ENCODE results near the gene ANKFY1.

The ANKFY1 gene

GRCh38 chr17:4175921-4176807 lies 87.6 kb downstream of the ANKFY1 start:
- no peak for DNase-seq

GRCh38 chr17:4174556-4174955 lies 89.2 kb downstream of the ANKFY1 start:
- DNase-seq = no peak

GRCh38 chr17:4173781-4174180 lies 90.0 kb downstream of the ANKFY1 start:
- no peak for DNase-seq

- no peak for DNase-seq
Observed at GRCh38 chr17:4172356-4172755, 91.4 kb downstream of the ANKFY1 start.

GRCh38 chr17:4170639-4171280 lies 93.0 kb downstream of the ANKFY1 start:
- DNase-seq = no peak

GRCh38 chr17:4167786-4168185 lies 96.0 kb downstream of the ANKFY1 start:
- no peak for DNase-seq

- no peak for DNase-seq
Observed at GRCh38 chr17:4166419-4166818, 97.4 kb downstream of the ANKFY1 start.

GRCh38 chr17:4165301-4166010 lies 98.3 kb downstream of the ANKFY1 start:
- DNase-seq = no peak

- no peak for DNase-seq
Observed at GRCh38 chr17:4163951-4164350, 99.8 kb downstream of the ANKFY1 start.

- DNase-seq = no peak
Observed at GRCh38 chr17:4162775-4163466, 100.9 kb downstream of the ANKFY1 start.

GRCh38 chr17:4162321-4162720 lies 101.5 kb downstream of the ANKFY1 start:
- no peak for DNase-seq

- DNase-seq = no peak
Observed at GRCh38 chr17:4161967-4162305, 101.8 kb downstream of the ANKFY1 start.

- DNase-seq = peak; percentile 33
Observed at GRCh38 chr17:4161192-4161966, 102.4 kb downstream of the ANKFY1 start.

GRCh38 chr17:4160294-4160859 lies 103.4 kb downstream of the ANKFY1 start:
- no peak for DNase-seq

- DNase-seq = no peak
Observed at GRCh38 chr17:4159761-4160160, 104.0 kb downstream of the ANKFY1 start.

GRCh38 chr17:4157618-4158333 lies 106.0 kb downstream of the ANKFY1 start:
- DNase-seq = no peak

- DNase-seq = no peak
Observed at GRCh38 chr17:4156750-4157381, 106.9 kb downstream of the ANKFY1 start.

GRCh38 chr17:4155980-4156620 lies 107.7 kb downstream of the ANKFY1 start:
- DNase-seq = no peak

GRCh38 chr17:4154201-4154600 lies 109.6 kb downstream of the ANKFY1 start:
- DNase-seq = no peak

- no peak for DNase-seq
Observed at GRCh38 chr17:4152471-4152870, 111.3 kb downstream of the ANKFY1 start.

All from 8988T (cell line).